GM19438 (cell line): Measurements from ENCODE around the gene VEZF1.
A peak's percentile ranks its signal among the peaks of the same experiment; 100 is the strongest.

Source experiments
- ATAC-seq: cut with Tn5 transposase; IDR thresholded peaks from one replicate; pipeline ENCODE4 v1.9.1; 2021; ENCODE audit warnings: low read depth; ENCODE audit not compliant: unreplicated experiment

The VEZF1 gene

GRCh38 chr17:57954397-57955182 lies 33.5 kb downstream of the VEZF1 start:
- ATAC-seq = no peak

- no peak for ATAC-seq
Measured at GRCh38 chr17:57953705-57954396, 34.2 kb downstream of the VEZF1 start.

DNA sequence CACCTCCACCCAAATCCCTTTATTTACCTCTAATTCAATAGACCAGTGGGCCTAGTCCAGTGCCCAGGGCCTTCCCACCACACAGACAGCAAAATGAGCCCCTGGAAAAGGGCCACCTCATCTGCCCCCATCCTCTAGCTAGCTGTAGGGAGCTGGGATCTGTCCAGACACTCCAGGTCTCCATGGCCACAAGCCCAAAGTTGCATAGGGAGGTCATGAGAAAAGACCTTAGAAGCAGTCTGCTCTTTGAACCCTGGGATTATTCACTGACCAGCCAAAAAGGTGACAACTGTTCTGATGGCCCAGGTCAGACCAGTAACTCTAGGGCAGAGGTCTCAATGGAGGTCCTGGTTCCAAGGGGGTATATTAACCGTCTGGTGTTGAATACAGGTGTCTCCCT lies 34.8 kb downstream of the VEZF1 start:
- ATAC-seq = no peak

- ATAC-seq = no peak
Measured at GRCh38 chr17:57949649-57950048, 38.4 kb downstream of the VEZF1 start.

- no peak for ATAC-seq
Measured at GRCh38 chr17:57948555-57949420, 39.3 kb downstream of the VEZF1 start.

GRCh38 chr17:57948169-57948554 lies 39.9 kb downstream of the VEZF1 start:
- no peak for ATAC-seq

DNA sequence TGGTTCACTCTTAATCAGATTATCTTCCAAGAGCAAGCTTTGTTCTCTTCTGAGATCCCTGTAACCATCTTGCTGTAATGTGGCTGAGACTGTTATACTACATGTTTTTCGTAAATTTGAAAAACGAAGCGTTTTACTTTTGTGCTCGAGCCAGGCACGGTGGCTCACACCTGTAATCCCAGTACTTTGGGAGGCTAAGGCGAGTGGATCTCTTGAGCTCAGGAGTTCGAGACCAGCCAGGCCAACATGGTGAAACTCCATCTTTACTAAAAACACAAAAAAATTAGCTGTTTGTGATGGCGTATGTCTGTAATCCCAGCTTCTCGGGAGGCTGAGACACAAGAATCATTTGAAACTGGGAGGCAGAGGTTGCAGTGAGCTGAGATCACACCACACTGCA lies 40.7 kb downstream of the VEZF1 start:
- no peak for ATAC-seq

- ATAC-seq = peak; percentile 94
Measured at GRCh38 chr17:57946798-57947358, 41.2 kb downstream of the VEZF1 start.

GRCh38 chr17:57945996-57946797 lies 41.9 kb downstream of the VEZF1 start:
- ATAC-seq = no peak

GRCh38 chr17:57944908-57945307 lies 43.1 kb downstream of the VEZF1 start:
- ATAC-seq = no peak

DNA sequence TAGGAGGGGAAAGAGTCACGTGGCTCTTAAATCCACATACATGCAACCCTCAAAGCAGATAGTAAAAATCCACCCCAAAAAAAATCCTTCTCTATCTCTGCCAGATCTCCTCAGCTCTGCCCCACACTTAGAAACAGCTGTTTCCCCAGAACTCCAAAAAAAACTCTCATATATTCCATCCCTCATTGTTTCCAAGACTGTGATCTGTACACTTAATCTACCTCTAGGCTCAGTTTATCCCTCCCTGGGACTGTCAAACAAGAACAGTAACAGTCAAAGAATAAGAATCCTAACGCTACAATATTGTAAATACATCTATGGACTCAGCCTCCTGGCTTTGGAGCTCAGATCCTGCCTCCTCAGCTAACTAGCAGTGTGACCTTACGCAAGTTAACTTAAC lies 44.4 kb downstream of the VEZF1 start:
- ATAC-seq = no peak

DNA sequence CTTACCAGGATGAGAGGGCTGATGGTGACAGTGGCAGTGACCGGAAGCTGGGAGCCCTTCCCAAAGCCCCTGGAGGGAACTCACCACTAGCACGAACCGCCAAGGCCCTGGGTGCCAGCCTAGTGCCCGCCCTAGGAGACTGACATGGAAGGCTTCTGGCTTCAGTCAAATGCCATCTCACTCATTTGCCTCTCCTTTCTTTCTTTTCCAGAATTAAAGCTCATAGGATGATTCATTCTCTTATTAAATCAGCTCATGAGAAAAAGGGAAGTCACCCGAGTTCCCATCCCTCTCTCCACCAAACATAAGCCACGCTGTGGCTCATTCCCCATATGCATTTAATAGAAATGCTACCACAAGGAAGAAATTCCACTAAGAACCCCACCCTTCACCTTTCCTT lies 44.9 kb downstream of the VEZF1 start:
- no peak for ATAC-seq

DNA sequence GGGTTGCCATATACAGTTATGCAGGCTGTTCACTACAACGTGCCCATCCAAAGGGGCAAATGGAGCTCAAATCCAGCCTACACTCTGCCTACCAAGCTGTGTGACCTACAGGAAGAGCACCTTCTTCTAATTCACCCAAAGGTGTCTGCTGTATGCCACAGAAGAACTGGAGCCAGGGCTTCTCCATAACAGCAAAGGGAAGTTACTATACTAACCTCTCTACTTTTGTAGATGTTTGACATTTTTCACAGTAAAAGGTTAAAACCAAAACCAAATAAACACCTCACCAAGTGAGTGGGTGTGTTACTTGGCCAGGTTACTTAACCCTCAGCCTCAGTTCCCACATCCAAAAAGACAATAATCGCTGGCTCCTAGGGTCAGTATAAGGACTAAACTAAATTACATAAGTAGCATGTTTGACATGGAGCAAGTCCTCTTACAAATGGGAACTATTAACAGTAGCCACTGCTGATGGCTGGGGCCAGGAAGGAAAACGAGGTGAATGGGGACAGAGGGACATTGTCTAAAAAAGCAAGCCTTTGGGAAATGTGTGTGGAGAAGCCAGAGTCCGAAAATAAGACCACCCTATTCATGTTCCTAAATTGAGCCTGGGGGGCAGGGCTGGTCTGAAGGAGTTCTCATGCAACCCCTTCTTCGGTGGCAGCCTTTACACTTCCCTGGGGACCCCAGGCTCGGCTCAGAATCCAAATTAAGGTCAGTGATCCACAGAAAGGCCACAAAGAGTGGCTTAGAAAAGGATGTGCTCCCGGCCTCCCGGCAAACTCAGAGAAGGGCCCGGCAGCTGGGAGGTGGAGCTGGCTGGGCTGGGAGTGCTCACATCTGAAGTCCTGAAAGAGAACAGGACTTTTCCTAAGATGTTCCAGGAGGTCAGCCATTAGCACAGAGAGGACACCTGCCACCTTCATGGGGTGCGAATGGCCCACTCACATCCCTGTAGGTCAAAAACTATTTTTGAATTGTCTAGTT lies 46.4 kb downstream of the VEZF1 start:
- ATAC-seq = no peak

DNA sequence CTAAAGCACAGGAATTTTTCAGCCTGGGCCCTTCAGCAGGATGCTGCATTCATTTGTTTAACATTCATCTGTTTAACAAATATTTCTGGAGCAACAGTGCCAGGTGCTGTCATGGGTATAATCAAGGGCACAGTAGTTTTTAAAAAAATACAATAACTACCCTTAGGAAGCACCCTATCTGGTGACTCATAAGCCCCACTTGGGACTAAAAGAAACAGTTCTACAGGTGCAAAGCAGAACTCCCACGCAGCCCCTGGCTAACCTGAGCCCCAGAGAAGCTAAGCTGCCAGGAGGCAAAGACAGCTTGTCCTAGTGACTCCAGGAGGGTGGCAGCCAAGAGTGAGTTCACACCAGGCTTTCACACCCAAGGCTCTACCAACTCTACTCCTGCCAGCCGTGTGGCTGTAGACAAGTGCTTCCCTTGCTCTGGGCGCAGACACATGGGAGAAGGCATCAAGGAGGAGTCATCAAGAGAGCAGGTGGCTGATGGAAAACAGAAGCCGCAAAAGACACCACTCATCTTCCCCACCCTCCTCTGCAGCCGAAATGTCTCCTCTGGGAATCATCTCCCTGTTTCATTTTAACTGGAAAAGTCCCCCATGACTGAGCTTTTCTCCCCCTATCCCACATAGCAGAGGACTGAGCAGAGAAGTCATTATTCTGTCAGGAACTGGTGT lies 47.3 kb downstream of the VEZF1 start:
- no peak for ATAC-seq

DNA sequence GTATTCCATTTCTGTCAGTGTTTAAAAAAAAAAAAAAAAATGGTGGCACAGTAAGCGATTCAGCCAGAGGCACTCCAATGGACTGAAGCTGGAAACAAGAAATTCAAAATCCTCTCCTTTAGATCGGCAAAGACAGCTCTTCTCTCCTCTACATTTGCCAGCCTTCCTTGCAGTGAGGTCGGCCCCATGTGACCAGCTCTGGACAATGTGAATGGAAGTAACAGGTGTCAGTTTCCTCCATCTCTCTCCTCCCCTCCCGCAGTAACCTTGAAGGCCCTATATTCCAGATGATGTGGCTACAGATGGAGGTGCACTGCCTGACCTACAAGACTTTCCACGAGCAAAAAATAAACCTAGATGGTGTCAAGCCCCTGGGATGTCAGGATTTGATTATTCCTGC lies 47.8 kb downstream of the VEZF1 start:
- ATAC-seq = no peak

GRCh38 chr17:57939797-57940196 lies 48.3 kb downstream of the VEZF1 start:
- ATAC-seq = peak; percentile 79

GRCh38 chr17:57938061-57938502 lies 50.0 kb downstream of the VEZF1 start:
- no peak for ATAC-seq

GRCh38 chr17:57937492-57937891 lies 50.6 kb downstream of the VEZF1 start:
- ATAC-seq = no peak
